T47D (cell line): Measurements from ENCODE around the gene APC2.
"Not testable (repeated sequence)": the region's sequence is repeated elsewhere in the genome, so short reads cannot be mapped to it uniquely, and the experiment has no call there.

Source experiments
- DNase-seq, 2 experiments: peaks; one replicate each; pipeline versions ENCODE4 v3.0.0 to v3.0.0-alpha.2; 2011 to 2012; ENCODE audit warnings: low read depth in 1 of 2, low spot score in 1 of 2
- JUND ChIP-seq: IDR thresholded peaks from 2 replicates; pipeline ENCODE4 v1.6.1; 2012; ENCODE audit warnings: low read depth
- in situ Hi-C: cut with HindIII; loops from 2 replicates; pipeline ENCODE4 v1.10.0; 2016; ENCODE audit warnings: low sequenced_read_pairs, low pct_unique_long_range_greater_than_20kb

The APC2 gene

DNA sequence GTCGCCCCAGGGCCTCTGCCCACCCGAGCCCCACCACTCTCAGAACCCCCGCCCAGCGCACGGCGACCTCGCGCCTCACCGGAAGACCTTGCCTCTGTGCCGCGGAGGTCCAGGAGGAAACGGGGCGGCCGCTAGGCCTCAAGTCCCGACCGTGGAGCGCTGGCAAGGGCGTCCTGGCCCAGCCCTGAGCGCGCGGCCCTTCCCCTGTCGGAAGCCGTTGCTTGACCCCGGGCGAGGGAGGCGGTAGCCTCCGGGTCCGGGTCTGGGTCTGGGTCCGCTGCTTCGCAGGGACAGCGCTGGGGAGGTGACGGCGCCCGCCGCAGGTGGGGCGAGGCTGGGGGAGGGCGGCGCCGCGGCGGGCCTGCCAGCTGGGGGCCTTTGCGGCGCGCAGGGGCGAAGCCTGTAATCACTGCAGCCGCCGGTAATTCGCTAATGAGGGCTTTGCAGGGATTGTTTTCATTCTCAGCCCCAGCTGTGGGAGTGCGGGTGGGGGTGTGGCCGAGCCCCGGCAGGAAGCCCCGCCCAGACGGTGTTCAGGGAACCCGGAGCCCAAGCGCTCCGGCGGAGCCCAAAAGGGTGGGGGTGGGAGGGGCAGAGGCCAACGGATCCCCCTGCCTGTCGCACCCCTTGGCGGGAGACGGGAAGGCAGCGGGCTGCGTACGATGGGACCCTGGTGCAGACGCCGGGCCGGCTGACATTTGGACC is 20.5 kb downstream of the APC2 start:
- peak; percentile 55 to 88 for DNase-seq

DNA sequence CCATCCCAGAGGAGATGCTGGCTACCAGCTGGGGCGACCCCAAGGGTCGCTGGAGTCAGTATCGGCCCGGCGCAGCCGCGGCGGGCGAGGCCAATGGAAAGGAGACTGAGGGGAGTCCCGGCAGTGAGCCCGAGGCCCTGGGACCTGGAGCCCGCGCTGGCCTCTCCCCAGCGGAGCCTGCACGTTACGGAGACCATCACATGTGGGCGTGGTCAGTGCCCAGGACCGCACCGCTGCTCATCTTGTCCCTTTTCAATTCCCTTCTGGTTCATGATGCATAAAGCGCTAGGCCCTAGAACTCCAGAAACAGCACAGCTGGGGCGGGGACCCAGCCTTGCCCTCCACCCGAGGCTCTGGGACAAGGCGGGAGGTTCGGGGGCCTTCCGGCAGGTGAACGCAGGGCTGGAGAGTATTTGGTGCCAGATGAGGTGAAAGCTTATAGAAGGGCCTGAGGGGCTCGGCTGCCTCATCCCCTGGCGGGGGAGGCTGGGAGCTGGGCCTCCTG is 21.1 kb downstream of the APC2 start:
- no peak for TF ChIP-seq JUND
- peak; percentile 50 to 70 for DNase-seq
- in situ Hi-C loops: no loop called here

More for the DNA sequence above, 20.5 kb downstream of the APC2 start:
- no peak for TF ChIP-seq JUND
- in situ Hi-C loops: no loop called here

DNA sequence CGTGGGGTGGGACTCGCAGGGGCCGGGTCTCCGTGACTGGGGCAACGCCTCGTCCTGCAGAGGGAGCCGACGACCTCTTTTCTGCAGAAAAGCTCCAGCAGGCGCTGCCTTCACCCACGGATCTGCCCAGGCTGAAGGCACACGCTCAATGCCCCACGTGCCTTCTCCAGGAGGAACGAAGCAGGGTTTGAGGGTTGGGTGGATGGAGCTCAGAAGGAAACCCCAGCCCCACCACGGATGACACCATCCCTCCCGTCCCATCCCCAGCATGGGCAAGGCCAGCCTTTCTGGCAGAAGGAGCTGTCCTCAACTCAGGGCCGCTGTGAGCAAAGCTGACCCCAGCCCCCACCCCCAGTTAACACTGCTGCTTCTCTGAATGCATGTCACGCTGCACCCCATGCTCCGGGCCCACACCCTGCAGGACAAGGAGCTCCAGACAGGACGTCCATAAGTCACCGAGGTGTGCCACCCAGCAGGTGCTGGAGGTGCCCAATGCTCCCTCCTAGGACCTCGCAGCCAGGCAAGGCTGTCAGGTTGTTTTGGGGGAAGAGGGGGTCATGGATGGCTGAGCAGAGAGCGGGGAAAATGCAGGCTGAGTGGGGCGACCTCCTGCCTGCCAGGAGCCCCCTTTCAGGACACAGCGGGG is 21.7 kb downstream of the APC2 start:
- no peak for TF ChIP-seq JUND
- in situ Hi-C loops: no loop called here
- DNase-seq: peak; percentile 43 to 46

DNA sequence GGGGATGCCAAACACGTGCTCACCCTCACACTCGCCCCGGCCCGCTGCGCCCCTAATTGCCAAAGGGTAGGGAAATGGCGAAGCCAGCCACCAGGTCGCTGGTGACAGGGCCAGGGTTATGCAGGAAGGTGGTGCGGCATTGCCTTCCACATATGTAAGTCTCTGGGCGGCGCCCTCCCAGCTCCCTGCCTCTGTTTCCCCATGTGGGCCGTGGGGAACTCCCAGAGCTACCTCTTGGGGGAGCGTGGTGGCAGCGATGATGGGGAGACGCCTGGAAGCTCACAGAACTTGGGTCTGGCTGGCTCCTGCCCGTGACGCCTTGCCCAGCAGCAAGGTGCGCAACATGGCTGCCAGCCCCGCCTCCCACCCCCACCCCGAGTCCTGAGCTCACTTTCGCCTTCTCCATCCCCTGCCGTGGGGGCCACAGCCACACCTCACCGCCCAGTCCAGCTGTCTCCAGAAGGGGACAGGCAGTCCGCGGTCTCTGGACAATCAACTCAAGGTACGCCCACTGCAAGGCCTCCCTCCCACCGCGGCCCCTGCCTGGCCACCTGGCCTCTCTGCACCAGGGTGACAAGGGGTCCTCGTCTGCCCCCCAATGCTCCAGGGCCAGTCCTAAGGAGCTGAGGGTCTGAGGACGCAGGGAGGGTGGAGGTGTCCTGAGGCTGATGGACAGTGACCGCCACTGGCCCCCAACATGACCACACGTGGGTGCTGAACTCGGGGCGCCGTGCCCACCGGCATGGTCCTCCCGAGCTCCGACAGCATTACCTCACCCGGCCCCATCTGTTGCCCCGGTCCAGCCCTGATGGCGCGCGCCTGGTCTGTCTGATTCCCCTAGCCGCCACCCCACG is 22.5 kb downstream of the APC2 start:
- in situ Hi-C loops: no loop called here
- no peak for TF ChIP-seq JUND
- DNase-seq: no peak

DNA sequence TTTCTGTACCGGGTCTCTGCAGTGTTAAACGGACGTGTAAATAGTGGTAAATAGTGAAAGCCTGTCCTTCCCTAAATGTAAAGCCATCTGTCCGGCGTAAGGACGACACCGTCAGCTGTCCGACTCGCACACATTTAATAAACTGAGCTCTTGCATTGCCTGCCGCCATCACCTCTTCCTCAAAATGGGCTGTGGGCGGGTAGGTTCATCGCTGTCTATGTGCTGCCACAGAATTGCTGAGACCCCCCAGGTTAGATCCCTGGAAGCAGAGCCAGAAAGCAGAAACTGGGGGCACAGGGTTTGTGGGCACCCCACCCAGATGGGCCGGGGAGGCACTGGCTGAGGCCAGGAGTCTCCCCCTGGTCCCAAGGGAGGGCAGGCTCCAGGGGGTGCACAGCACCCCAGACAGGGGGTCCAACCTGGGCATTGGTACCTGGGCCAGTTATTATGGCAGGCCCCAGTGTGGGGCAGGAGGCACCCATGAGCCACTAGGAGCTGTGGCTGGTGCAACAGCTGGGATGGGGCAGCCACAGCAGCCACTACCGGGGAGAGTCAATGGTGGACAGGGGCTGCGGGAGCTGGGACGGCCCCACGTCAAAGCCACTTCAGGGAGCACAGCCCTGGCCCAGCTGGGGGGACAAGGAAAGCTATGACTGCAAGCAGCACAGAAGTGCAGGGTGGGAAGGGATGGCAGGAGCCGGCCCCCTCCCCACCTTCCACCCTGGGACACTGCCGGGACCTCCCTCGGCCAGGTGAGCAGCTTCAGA is 23.3 kb downstream of the APC2 start:
- in situ Hi-C loops: no loop called here
- no peak for TF ChIP-seq JUND
- DNase-seq: no peak

DNA sequence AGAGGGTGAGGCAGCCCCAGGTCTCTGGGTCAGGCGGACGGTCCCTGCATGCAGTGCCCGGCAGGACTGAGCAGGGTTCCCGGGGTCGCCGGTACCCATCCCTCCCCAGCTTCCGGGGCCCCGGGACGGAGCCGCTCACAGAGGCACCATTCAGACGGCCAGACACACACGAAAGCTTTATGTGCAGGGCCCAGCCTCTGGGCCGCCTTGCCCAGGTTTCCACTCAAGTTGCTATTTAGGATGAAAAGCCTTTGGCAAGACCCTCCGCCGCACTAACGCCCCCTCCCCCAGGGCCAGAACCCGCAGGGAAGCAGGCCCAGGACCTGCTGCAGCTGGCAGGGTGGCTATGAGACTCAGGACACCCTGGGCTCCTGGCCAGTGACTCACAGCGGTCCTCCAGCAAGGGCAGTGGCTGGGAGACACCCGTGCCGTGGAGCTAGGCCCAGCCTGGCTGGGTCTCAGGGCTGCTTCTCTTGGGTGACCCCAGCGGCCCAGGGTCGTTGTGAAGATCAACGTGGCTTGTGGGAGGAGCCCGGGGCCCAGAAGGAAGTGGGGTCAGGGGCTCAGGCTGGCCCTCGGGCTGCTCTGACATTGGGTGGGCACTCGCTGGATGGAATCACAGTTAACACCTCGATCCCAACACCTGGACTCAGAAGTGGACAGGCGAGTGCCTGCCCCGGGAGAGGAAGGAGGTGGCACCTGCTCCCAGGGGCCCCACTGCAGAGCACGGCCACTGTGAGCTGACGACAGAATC is 24.3 kb downstream of the APC2 start:
- no peak for TF ChIP-seq JUND
- in situ Hi-C loops: no loop called here
- no peak for DNase-seq

DNA sequence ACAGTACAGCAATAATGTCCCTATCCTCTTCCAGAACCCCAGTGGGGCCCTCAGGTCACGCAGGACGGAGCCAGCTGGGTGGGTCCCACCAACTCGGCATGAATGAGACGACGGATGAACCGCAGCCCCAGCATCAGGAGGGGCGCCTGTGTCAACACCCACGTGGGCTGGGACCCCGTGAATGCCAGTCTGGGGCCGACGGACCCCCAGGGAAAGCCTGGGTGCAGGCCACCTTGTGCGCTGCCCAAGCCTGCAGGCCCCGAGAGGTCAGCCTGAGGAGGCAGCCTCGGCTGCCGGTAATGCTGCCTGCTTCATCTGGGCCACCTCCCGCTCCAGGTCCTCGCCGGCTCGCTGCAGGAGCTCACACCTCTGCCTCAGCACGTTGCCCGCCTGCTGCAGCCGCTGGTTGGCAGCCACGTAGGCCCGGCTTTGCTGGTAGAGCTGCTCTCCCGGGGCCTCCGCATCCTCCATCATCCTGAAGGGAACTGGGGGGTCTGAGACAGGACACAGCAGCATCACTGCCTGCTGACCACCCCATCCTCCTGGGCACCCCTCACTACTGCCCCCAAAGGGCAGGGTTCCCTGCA is 24.9 kb downstream of the APC2 start:
- no peak for DNase-seq
- in situ Hi-C loops: no loop called here
- TF ChIP-seq JUND: no peak

DNA sequence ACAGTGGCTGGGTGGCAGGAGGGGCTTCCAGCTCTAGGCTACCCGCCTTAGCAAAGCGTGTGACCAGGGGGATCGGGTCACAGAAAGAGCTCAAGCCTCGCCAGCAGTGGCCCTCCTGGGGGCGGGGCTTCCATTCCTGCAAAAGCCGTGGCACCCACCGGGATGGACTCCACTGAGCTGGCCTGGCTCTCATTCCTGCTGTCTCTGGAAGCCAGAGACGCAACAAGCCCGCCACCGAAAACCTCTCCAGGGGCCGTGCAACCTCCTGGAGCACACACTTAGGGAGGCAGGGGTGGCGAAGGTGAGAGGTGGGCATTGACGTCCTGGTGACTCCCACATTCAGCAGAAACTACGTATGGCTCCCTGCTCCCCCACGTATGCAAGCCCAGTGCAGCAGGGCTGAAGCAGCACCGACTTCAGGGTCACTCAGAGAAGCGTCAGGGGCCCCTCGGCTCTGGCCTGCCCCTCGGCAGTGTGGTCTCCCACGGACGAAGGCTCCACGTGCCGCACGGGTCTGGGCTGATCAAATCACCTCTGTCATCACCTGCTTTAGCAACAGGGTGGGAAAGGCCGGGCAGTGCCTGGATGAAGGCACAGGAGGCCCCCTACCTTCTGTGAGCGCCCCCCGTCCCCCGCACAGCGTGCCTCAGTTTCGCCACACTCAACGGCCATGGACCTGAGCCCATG is 26.0 kb downstream of the APC2 start:
- no peak for DNase-seq
- in situ Hi-C loops: no loop called here
- TF ChIP-seq JUND: no peak

DNA sequence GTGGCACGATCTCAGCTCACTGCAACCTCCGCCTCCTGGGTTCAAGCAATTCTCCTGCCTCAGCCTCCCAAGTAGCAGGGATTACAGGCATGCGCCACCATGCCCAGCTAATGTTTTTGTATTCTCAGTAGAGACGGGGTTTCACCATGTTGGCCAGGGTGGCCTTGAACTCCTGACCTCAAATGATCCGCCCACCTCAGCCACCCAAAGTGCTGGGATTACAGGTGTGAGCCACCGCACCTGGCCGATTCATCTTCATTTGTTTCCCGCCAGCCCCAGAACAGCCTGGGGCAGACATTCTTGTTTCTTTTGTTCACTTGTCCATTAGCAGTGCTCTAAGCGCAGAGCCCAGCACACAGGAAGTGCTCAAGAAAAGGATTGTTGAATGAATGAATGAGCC is 27.1 kb downstream of the APC2 start:
- in situ Hi-C loops, DNase-seq: not testable (repeated sequence)

DNA sequence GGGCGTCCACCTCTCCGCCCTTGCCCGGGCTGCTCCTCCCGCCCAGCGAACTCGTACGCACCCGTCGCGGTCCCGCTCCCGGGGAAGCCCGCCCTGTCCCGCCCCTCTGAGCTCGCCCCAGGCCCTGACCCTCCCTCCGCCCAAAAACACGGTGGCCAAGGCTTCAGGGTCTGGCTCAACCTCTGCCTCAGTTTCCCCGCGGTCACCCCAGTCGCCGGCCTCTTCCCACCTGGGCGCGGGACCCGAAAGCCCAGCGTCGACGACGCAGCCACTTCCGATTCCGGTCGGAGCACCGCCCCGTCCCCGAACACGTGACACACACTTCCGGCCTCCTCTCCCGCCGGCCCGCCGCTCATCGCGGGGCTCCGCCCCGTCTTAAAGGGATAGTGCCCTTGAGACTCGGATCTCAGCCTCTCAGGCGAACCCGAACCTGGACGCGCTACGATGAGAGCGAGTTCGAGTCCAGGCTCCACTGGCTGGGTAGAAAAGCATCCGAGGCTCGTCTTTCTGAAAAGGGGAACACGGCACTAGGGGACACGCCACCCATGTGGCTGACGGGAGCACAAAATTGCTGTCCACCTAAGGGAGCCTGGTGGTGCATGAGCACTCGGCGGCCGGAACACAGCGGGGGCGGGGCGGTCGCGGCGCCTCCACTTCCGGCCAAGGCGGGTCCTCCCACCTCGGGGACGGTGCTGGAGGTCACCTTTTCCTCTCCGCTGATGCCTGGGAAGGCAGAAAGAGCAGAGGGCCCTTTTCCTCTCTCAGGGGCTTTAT is 29.2 kb downstream of the APC2 start, which contains the start of gene C19orf25:
TSS of gene C19orf25 (minus strand) at position 282 of the 774 bp plus-strand sequence. CDS start 312 bp downstream, outside the sequence.
- no peak for TF ChIP-seq JUND
- in situ Hi-C loops: no loop called here
- peak; percentile 94 to 95 for DNase-seq
